K562 treated with DMSO at 1 percent for 4 hours (cell line): Measurements from ENCODE around the gene LARP4B. TPM values are rescaled to one million over a fixed set of nuclear protein-coding genes. Genes with fewer than 3 reads are reported as not detected.

ENCODE experiments used
- total RNA-seq: library from RNA; unstranded; fragments of 300-600 nt; gene quantifications from 2 replicates; pipeline ENCODE4 v1.2.3, GENCODE V29; 2022; ENCODE audit not compliant: insufficient read depth

The LARP4B gene
- total RNA-seq = 24.9 and 30.0 TPM in 2 replicates

GRCh38 chr10:931326-932318 lies at the start of gene LARP4B:
TSS of gene LARP4B (minus strand) at chr10:931705. CDS start at chr10:885721, 45,984 bp downstream.

Other genes with a start within 250 kb of the LARP4B start
- gene DIP2C, start 242.0 kb downstream of the LARP4B start, total RNA-seq = not detected in 2 replicates
- gene GTPBP4, start 56.7 kb upstream of the LARP4B start, total RNA-seq = 13.0 and 18.4 TPM in 2 replicates
- gene IDI2, start 94.2 kb upstream of the LARP4B start, total RNA-seq = not detected in 2 replicates
- gene IDI1, start 117.4 kb upstream of the LARP4B start, total RNA-seq = 47.9 and 62.8 TPM in 2 replicates
- 10.2 and 12.6 TPM in 2 replicates for gene WDR37, start 124.7 kb upstream of the LARP4B start, total RNA-seq